A549 treated with Mapracorat at 1 μM for 4 hours (cell line): ENCODE results near the gene PRKAG3. TPM values are rescaled to one million over a fixed set of nuclear protein-coding genes. Genes with fewer than 3 reads are reported as not detected.

Source experiments
- total RNA-seq: library from RNA; stranded (reverse); fragments of 200-300 nt; extraction: Qiagen RNA extraction; gene quantifications from 5 replicates; pipeline ENCODE4 v1.2.3, GENCODE V29; 2022

PRKAG3 gene
- not detected in 5 replicates for total RNA-seq

DNA sequence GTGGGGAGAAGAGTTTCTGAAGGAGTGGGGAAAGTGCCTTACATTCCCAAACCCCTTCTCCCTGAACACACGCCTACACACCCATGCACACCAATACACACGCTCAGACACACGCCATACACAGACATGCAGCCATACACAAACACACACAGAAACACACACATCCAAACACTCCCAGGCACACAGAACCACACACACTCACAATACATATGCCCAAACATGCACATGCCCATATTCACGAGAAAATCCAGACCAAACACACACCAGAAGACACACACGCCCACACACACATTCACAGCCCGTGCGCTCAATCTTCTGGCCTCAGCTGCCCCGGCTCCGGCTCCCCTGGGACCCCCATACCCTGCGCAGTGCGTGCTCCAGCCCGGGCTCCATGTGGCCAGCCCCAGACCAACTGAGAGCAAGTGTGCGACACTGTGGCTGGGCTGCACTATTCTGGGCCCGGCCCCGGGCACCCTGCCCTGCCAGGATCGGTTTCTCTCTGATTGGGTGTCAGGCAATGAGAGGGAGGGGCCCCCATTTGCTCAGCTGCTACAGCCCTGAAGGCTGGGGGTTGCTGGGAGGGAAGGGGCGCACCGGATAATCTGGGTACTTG is at the start of gene PRKAG3:
Gene PRKAG3 (minus strand): TSS at position 426 of the 613 bp plus-strand sequence.

DNA sequence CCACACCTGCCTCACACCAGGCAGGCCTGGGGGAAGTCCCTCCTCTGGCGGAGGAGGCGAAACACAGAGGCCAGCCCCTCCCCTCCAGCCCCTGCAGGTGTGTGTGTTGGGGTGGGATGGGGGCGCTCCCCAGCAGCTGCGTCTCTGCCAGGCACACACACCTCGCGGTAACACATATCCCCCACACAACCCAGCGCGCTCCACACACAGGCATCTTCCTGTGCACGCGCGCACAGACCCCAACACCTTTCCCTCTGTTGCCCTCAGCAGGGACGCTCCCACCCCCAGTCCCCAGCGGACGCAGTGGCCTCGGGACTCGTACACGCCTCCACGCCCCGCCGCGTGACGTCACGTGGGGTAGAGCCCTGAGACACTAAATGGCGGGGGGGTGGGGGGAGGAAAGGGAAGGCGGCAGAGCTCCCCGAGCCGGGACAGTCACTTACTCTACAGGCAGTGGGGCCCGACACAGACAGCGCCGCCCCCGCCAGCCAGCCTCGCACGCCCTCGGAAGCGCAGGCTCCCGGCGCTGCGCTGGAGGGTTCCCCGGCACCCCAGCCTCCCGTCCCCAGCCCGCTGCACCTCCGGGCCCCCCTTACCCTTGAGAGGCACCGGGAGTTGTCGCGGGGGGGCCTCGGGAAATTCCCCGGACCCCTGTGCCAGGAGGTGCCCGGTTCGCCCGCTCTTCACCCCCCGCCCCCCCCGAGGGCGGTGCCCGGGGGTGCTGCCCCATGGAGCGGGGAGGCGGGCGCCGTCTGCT is 48.7 kb upstream of the PRKAG3 start, which contains the start of gene WNT10A:
Gene WNT10A (plus strand): TSS at position 751 of the 757 bp plus-strand sequence. CDS start 144 bp downstream, outside the sequence.

DNA sequence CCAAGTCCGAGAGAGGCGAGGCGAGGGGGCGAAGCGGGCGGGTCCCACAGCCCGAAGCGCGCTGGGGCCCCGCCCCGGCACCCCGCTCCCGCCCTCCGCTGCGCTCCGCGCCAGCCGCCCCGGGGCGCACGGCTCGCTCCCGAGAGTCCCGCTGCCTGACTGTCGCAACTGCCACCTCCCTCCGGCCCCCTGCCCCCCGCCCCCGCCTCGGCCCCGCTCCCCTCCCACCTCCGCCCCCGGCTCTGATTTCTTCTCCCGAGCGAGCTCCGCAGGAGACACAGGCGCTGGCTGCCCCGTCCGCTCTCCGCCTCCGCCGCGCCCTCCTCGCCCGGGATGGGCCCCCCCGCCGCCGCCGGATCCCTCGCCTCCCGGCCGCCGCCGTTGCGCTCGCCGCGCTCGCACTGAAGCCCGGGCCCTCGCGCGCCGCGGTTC is 28.0 kb upstream of the PRKAG3 start, which contains the start of gene WNT6:
Gene WNT6 (plus strand): TSS at position 250 of the 432 bp plus-strand sequence. CDS start 233 bp downstream, outside the sequence.

DNA sequence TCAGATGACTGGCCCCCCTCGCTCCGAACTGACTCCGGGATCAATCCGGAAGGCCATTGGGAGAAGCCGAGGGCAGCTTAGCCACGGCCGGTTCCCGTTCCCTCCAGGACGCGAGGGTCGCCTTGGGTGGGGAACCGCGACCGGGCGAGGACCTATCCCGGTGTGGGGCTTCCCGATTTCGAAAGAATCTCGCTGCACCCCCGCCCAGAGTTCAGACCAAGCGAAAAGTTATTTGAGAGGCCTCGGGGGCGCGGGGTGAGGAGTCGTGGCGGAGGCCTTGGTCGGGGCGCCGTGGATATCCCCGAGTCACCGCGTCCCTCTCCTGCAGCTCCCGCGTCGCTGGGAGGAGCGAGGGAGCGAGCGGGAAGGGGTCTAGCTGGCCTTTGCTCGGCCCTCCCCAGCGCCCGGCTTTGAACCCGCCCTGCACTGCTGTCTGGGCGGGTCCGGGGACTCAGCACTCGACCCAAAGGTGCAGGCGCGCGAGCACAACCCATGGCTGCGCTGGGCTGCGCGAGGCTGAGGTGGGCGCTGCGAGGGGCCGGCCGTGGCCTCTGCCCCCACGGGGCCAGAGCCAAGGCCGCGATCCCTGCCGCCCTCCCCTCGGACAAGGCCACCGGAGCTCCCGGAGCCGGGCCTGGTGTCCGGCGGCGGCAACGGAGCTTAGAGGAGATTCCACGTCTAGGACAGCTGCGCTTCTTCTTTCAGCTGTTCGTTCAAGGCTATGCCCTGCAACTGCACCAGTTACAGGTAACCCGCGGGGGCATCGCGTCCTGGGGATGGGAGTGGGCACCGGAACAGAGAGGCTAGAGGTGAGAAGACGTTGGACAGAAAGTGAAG is 49.7 kb downstream of the PRKAG3 start, which contains the start of gene CYP27A1:
Gene CYP27A1 (plus strand): TSS at position 457 of the 837 bp plus-strand sequence. CDS start 36 bp downstream, at position 493.

Other genes with a start within 250 kb of the PRKAG3 start
- gene PLCD4, start 223.9 kb downstream of the PRKAG3 start, total RNA-seq = 0.29 to 0.56 TPM (median 0.39 TPM) in 5 replicates
- 12.7 to 19.0 TPM (median 17.1 TPM) in 5 replicates for gene ZNF142, start 172.2 kb downstream of the PRKAG3 start, total RNA-seq
- 40.0 to 53.1 TPM (median 43.5 TPM) in 5 replicates for gene BCS1L, start 172.1 kb downstream of the PRKAG3 start, total RNA-seq
- 50.2 to 55.3 TPM (median 51.5 TPM) in 5 replicates for gene RNF25, start 159.8 kb downstream of the PRKAG3 start, total RNA-seq
- gene STK36, start 159.7 kb downstream of the PRKAG3 start, total RNA-seq = 9.1 to 12.7 TPM (median 12.4 TPM) in 5 replicates
- 24.1 to 32.8 TPM (median 24.6 TPM) in 5 replicates for gene TTLL4, start 121.0 kb downstream of the PRKAG3 start, total RNA-seq
- gene CYP27A1, start 49.7 kb downstream of the PRKAG3 start, total RNA-seq = 0.14 to 0.16 TPM (median 0.15 TPM) in 3 of 5 replicates, not detected in the others
- 0.12 to 0.29 TPM (median 0.19 TPM) in 5 replicates for gene WNT6, start 28.0 kb upstream of the PRKAG3 start, total RNA-seq
- 0.10 to 0.16 TPM (median 0.12 TPM) in 4 of 5 replicates, not detected in the other for gene WNT10A, start 49.0 kb upstream of the PRKAG3 start, total RNA-seq
- gene CDK5R2, start 127.9 kb upstream of the PRKAG3 start, total RNA-seq = 3.4 to 6.2 TPM (median 4.7 TPM) in 5 replicates
- not detected in 5 replicates for gene FEV, start 153.4 kb upstream of the PRKAG3 start, total RNA-seq
- not detected in 5 replicates for gene CRYBA2, start 161.6 kb upstream of the PRKAG3 start, total RNA-seq
- 0.12 to 0.48 TPM (median 0.29 TPM) in 5 replicates for gene CFAP65, start 209.7 kb upstream of the PRKAG3 start, total RNA-seq
- gene IHH, start 229.1 kb upstream of the PRKAG3 start, total RNA-seq = 0.30 to 0.89 TPM (median 0.53 TPM) in 5 replicates